Fibroblast of lung (primary cell): ENCODE results near the gene RNF212. TPM values are rescaled to one million over a fixed set of nuclear protein-coding genes. Genes with fewer than 3 reads are reported as not detected.

Source experiments
- DNase-seq, 2 donors: peaks; one replicate each; pipeline versions ENCODE4 v3.0.0 to v3.0.0-alpha.2; 2010; ENCODE audit warnings: low read depth in 2 of 2
- H2AFZ ChIP-seq: 2 replicates; pipeline ENCODE4 v1.5.1; 2012; ENCODE audit warnings: low read length, control low read depth, inconsistent platforms
- H3K27ac ChIP-seq: 2 replicates; pipeline ENCODE4 v1.5.1; 2011; ENCODE audit warnings: low read length, control low read depth; ENCODE audit not compliant: insufficient read depth
- H3K27me3 ChIP-seq: 2 replicates; pipeline ENCODE4 v1.5.1; 2011; ENCODE audit warnings: mild to moderate bottlenecking, low read length; ENCODE audit not compliant: control insufficient read depth, insufficient read depth
- H3K36me3 ChIP-seq: 2 replicates; pipeline ENCODE4 v1.5.1; 2011; ENCODE audit warnings: low read length; ENCODE audit not compliant: control insufficient read depth, insufficient read depth
- H3K4me1 ChIP-seq: 2 replicates; pipeline ENCODE4 v1.5.1; 2011; ENCODE audit warnings: low read length; ENCODE audit not compliant: control insufficient read depth, insufficient read depth; ENCODE audit errors: extremely low read depth
- H3K4me2 ChIP-seq: 2 replicates; pipeline ENCODE4 v1.5.1; 2011; ENCODE audit warnings: low read length, control low read depth; ENCODE audit not compliant: insufficient read depth; ENCODE audit errors: extremely low read depth
- H3K4me3 ChIP-seq, 4 experiments: fragments of 200-600 bp in 1 of 4; sonication (generic) in 1 of 4; replicated peaks in 1 of 4; 2 replicates each; pipeline ENCODE4 v1.5.1; 2011 to 2016; ENCODE audit warnings: low read length in 4 of 4, low read depth in 3 of 4, mild to moderate bottlenecking in 3 of 4, control low read depth in 2 of 4, inconsistent platforms in 1 of 4, mixed read lengths in 1 of 4; ENCODE audit not compliant: insufficient read depth in 1 of 4; ENCODE audit errors: control extremely low read depth in 1 of 4
- H3K79me2 ChIP-seq: 2 replicates; pipeline ENCODE4 v1.5.1; 2012; ENCODE audit warnings: mild to moderate bottlenecking, low read length, inconsistent platforms; ENCODE audit not compliant: control insufficient read depth, insufficient read depth
- H3K9ac ChIP-seq: 2 replicates; pipeline ENCODE4 v1.5.1; 2011; ENCODE audit warnings: mild to moderate bottlenecking, low read length, control low read depth; ENCODE audit not compliant: insufficient read depth
- H3K9me3 ChIP-seq: 2 replicates; pipeline ENCODE4 v1.5.1; 2012; ENCODE audit warnings: low read depth, low read length; ENCODE audit not compliant: control insufficient read depth, insufficient read depth
- H4K20me1 ChIP-seq: 2 replicates; pipeline ENCODE4 v1.5.1; 2011; ENCODE audit warnings: low read length; ENCODE audit not compliant: control insufficient read depth, insufficient read depth; ENCODE audit errors: extremely low read depth
- CTCF ChIP-seq, 2 donors: IDR thresholded peaks in 1 of 2; conservative IDR thresholded peaks in 1 of 2; 1 replicate in 1 of 2; 2 replicates in 1 of 2; pipeline ENCODE4 v1.5.1; 2011 to 2012; ENCODE audit warnings: low read length in 2 of 2, control low read depth in 1 of 2, inconsistent platforms in 1 of 2, low read depth in 1 of 2, mild to moderate bottlenecking in 1 of 2
- EZH2 ChIP-seq: IDR thresholded peaks from 2 replicates; pipeline ENCODE4 v1.5.1; 2012; ENCODE audit warnings: low read length, control low read depth, mild to moderate bottlenecking; ENCODE audit errors: missing control alignments
- polyA plus RNA-seq, 2 donors: library from polyadenylated mRNA; depleted of rRNA in 1 of 2; stranded (reverse) in 1 of 2; unstranded in 1 of 2; fragments of >200 nt; gene quantifications; 2 replicates each; pipeline ENCODE4 v1.2.1, GENCODE V29; 2011 to 2012; ENCODE audit warnings: missing spikeins in 1 of 2
- total RNA-seq: library from RNA; depleted of rRNA; stranded (reverse); fragments of >200 nt; gene quantifications from 2 replicates; pipeline ENCODE4 v1.2.1, GENCODE V29; 2014

The RNF212 gene
- total and polyA plus RNA-seq, 2 donors (not counting 1 experiment from before 2014, with no cell fraction given), result 0.66 to 1.6 TPM

- DNase-seq, result no peak
- no peak overlapping the region for H3K4me3 ChIP-seq
- no peak overlapping the region for H3K9ac ChIP-seq
- H3K27ac ChIP-seq, result no peak overlapping the region
- no peak overlapping the region for H2AFZ ChIP-seq
- no peak for TF ChIP-seq EZH2
- H3K79me2 ChIP-seq, result no peaks in the 10 kb centered on the region
- H3K4me1 ChIP-seq, result no peaks in the 10 kb centered on the region
- peaks cover 25% of the 10 kb centered on the region for H3K27me3 ChIP-seq
- no peak overlapping the region for H3K4me2 ChIP-seq
- H3K36me3 ChIP-seq, result no peaks in the 10 kb centered on the region
- H3K9me3 ChIP-seq, result no peaks in the 10 kb centered on the region
- H4K20me1 ChIP-seq, result no peaks in the 10 kb centered on the region
Measured at GRCh38 chr4:1062419-1062818, 50.9 kb downstream of the RNF212 start.

GRCh38 chr4:1061760-1062159, 51.6 kb downstream of the RNF212 start:
- Histone ChIP-seq H3K4me1 (no peaks in the 10 kb centered on the region), H4K20me1 (no peaks in the 10 kb centered on the region), H3K27me3 (peaks cover 25% of the 10 kb centered on the region), H3K79me2 (no peaks in the 10 kb centered on the region), H3K4me2 (no peak overlapping the region), H3K36me3 (no peaks in the 10 kb centered on the region), H3K9me3 (no peaks in the 10 kb centered on the region), H2AFZ (no peak overlapping the region), H3K4me3 (no peak overlapping the region), H3K27ac (no peak overlapping the region), H3K9ac (no peak overlapping the region)
- DNase-seq, result no peak
- TF ChIP-seq EZH2 (no peak), CTCF (conservative IDR thresholded peaks at IDR 0.05 in 1 of 2, IDR thresholded peaks at IDR 0.05 in 1 of 2; ENCODE audit: low read depth in 1 of 2, low read length in 2 of 2) (no peak)

- Histone ChIP-seq H3K9me3 (no peaks in the 10 kb centered on the region), H3K27ac (no peak overlapping the region), H4K20me1 (no peaks in the 10 kb centered on the region), H3K4me1 (no peaks in the 10 kb centered on the region), H3K79me2 (no peaks in the 10 kb centered on the region), H3K27me3 (peaks cover 28% of the 10 kb centered on the region), H3K36me3 (no peaks in the 10 kb centered on the region), H3K4me2 (no peak overlapping the region), H3K9ac (no peak overlapping the region), H2AFZ (no peak overlapping the region), H3K4me3 (no peak overlapping the region)
- DNase-seq, result no peak
- no peak for TF ChIP-seq EZH2
- TF ChIP-seq CTCF (conservative IDR thresholded peaks at IDR 0.05 in 1 of 2, IDR thresholded peaks at IDR 0.05 in 1 of 2; ENCODE audit: low read depth in 1 of 2, low read length in 2 of 2), result no peak
Measured at GRCh38 chr4:1061056-1061700, 52.2 kb downstream of the RNF212 start.
